DMS 273 treated with DMSO at 0.1 percent for 48 hours (cell line): ENCODE measurements around the gene R3HCC1L.

Experiments
- DNase-seq: peaks from one replicate; lab custom pipeline; 2025; lab: John Stamatoyannopoulos, UW

The R3HCC1L gene

DNA sequence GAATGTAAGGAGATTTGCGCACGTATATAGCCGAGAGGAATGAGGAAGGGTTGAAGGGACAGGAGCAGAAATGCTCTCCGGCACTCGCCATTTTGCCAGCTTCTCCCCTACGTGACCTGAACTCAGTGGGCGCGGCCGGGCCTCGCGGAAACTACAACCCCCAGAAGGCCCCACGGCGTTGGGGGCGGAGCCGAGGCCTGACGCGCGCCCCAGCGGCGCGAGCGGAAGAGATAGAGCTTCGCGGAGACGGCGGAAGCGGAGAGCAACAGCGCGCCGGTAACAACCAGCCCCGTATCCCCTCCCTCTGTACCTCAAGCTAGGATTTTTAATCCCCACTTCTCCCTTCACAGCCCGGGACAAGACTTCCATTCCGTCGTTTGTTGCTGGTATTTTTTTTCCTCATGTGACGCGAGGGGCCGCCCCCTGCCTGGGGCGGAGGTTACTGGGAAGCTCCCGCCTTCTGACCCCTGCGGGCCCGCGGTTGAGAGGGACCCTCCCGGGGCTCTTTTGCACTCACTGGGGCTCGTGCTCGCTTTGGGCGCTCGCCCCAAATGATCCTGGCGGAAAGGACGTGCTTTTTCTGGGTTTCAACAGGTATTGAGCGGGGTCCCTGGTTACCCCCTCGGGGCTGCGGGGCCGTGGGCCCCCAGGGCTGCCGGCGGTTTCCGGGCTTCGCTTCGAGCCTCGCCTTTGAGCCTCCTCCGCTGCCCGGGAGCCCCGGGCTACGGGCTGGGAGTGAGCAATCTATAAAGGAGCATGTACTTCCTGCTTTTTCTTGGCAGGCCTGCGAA is at the start of gene R3HCC1L:
Gene R3HCC1L (plus strand): TSS at position 227 of the 791 bp plus-strand sequence. CDS start 73,458 bp downstream, outside the sequence.
- DNase-seq, result peak; percentile 63

DNA sequence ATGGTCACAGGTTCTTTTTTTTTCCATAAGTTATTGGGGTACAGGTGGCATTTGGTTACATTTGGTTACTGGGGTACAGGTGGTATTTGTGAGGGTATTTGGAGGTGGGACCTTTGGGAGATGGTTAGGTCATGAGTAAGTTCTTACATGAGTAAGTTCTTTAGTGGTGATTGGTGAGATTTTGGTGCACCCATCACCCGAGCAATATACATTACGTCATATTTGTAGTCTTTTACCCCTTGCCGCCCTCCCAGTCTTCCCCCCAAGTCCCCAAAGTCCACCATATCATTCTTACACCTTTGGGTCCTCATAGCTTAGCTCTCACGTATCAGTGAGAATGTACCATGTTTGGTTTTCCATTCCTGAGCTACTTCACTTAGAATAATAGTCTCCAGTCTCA is 49.2 kb upstream of the R3HCC1L start:
- no peak for DNase-seq

DNA sequence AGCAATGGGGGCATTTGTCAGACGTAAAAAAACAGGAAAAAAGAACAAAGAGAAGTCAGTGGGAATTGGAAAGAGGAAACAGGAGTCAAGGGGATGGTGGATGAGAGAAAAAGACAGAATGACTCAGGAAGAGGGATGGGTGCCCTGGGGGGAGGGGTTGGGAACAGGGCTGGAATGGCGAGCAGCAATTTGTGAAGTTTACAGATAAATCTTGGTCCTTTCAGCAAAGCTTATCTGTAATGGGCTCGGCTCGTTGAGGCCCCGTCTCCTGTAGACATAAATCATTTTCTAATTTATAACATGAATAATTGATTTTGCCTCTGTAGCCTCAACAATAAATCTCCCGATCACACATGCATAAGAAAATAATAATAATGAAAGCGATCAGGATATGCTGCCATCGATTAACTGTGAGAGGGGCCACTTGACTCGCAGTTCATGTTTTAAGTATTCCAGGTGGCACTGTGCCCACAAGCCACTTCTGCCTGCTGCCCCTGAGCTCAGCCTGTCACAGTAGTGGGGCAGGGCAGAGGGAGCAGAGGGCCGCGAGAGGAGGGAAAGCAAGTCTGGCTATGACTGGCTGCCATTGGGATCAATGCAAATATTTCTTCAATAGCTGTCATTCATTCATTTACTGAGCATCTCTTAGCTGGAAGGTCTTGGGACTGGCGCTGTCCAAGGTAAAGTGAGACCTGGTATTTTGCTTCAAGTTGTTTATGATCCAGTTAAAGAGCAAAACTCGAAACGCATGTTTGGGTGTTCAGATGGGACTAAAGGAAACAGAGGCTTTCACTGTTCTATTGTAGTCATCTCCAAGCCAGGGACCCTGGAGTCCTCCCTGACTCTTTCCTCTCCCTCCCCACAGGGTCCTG is 47.4 kb upstream of the R3HCC1L start:
- DNase-seq, result no peak

DNA sequence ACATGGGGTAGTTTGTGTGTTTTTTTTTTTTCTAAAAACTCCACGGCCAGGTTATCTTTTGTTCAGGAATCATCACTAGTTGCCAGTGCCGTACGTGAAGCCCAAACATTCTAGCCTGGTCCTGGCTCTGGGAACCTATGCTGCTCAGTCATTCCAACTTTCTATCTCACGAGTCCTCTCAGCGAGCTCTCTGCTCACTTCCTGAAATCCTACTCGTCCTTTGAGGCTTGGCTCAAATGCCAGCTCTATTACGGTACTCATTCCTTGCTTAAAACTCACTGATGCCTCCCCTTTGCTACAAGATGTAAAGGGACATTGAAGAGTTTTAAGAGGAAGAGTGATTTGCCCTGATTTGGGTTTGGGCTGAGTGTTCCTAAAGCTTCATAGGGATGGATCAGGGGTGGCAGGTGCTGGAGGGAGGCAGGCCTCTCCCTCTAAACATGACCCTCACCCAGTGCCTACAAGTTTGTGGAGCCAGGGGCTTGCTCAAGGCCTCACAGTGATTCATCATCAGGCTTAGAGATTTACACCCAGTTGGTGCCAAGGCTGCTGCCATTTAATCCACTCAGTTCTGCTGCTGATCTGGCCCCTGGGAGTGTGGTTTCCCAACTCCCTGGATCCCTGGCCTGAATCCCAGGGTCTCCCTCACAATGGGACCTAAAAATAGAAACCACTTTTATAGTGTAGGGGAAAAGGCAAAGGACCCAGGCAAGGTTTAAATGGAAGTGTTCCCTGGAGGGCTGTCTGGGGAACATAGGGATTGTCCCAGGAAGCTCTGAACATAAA is 46.1 kb upstream of the R3HCC1L start:
- DNase-seq, result no peak

DNA sequence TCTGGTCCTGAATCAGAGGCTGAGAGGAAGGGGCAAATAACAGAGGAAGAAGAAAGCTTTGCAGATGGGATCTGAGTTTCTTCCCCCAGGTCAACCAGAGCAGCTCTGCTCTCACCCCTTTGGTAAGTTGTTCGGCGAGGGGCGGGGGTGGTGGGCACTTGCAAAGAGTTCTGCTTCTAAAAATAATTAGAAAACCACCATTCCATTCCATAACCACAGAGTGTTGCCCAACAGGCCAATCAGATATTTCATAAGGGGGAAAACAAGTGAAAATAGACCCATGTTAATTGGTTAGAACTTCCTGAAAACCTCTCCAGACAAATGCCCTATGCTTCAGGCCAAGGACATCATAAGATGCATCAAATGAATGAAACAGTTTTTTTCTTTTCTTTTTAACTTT is 43.6 kb upstream of the R3HCC1L start:
- no peak for DNase-seq

DNA sequence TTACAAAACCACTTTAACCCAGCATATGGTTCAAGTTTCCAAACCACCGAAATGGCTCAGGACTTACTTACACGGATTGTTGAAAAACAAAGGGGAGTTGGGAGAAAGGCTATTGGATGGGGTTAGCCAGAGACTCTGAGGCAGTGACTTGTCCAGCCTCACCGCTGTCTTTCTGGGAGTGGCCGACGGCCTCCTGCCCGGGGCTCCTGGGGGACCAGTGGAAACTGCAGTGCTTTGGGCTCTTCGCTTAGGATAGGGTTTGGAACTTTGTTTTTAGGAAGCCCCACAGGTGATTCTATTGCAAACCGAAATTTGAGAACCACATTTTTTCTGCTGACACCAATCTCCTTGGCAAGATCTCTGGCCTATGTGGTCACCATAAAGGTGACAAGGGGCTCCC is 38.1 kb upstream of the R3HCC1L start:
- DNase-seq, result no peak

DNA sequence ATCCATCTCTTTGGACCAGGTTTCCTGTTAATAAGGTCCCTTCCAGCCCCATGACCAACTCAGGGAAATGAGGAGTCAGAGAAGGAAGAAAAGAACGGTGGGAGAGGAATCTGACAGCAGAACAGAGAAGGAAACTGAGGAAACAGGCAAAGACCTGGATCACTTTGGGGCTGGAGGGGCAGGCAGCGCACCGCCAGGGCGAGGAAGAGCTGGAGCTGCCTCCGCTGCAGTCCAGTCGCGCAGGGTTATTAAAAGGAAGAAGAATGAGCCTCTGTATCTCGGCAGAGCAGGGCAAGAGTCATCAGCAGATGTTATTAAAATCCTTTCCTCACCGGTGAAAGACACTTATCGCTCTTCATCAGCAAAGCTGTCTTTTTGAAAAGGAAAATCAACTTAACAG is 37.7 kb upstream of the R3HCC1L start:
- no peak for DNase-seq

DNA sequence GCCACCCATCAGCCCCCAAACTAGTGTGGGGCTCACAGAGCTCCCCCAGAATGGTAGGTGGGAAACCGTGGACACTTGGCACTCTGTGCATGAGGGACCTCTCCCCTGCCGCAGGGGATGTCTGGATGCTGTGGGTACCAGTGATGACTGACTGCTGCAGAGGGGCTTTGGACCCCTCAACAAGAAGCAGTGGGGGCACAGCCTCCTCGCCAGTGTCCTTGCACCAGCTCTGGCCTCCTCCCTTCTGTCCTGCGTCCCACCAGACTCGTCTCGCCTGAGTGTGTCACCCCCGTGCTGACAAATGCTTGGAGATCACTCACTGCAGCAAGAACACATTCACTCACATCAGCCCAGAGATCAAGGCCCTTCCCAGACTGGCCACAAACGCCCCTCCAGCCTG is 37.3 kb upstream of the R3HCC1L start:
- no peak for DNase-seq

DNA sequence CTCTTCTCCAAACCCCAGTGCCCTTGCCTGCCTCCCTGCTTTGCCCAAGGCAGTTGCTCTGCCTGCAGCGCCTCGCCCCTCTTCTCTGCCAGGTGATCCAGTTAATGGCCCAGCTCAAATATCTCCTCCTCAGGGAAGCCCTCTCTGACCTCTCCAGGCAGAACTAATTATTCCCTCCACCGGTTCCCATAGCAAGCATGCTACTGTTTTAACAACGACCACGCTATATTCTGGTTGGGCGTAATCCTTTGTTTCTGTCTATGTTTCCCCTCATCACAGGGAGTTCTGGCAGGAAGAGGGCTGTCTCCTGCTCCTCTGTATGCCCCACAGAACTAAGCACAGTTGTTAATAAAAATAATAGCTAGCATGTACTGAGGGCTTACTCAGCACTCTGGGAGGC is 36.8 kb upstream of the R3HCC1L start:
- no peak for DNase-seq

DNA sequence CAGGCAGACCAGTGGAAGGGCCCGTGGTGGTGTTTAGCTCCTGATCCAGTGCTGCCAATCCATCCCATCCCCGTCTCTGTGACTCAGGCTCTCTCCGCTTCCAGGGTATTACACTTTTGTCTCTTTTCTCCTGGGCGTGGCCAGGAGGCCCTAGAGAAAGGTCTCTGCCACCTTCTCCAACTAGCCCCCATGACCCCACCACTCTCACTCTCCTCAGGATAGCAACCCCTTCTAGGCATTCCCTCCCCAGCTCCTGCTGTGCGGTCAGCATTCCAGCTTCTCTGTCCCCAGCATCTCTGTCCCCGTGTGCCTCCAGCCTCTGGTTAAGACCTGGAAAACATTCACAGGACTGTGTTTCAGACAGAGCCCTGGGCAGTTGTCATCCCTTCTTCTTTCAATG is 36.2 kb upstream of the R3HCC1L start:
- no peak for DNase-seq

DNA sequence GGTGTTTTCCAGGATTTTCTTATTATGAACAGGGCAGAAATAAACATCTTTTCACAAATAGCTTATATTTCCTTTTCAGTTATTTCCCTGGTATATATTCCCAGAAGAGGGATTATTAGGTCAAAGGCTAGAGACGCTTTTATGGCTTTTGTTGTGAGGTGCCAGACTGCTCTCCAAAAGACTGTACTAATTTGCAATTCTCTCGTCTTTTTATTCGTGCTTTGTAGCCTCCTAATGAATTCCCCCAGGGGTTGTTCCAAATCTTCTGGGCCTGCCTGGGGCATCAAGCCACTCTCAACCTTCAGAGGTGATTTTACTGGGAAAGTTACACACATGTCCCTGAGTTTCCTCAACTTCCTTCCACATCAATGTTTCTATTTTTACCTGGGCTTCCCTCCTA is 34.0 kb upstream of the R3HCC1L start:
- DNase-seq, result no peak

DNA sequence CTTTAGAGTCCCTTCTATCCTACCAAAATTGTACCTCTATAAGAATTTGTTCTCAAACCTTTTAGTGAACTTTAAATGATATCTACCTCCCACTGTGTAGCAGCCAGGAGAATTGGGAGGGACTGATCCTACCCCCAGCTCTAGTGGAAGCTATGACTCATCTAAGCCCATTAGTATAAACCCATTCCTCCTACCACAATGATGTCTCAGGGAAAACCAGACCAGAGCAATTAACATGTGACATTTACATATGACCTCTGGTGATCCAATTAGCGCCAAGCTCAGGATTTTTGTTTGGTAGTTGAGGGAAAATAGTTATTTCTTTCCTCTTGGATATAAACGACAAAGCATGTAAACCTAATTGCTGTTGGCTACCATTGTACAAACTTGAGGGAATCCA is 33.1 kb upstream of the R3HCC1L start:
- DNase-seq, result no peak

DNA sequence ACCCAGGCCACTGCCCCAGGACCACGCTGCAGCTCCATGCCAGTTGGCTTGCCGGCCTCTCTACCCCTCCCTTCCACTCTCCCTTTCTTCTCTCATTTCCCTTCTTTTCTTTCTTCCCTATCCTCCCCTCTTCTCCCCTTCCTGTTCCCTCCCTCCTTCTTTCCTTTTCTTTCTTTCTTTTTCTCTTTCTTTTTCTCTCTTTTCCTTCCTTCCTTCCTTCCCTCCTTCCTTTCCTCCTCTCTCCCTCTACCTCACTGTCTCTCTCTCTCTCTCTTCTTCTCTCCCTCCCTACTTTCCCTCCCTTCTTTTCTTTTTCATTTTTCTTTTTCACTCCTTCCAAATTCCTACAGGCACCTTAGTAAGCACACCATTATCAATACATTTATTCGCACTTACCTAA is 30.3 kb upstream of the R3HCC1L start:
- no peak for DNase-seq

DNA sequence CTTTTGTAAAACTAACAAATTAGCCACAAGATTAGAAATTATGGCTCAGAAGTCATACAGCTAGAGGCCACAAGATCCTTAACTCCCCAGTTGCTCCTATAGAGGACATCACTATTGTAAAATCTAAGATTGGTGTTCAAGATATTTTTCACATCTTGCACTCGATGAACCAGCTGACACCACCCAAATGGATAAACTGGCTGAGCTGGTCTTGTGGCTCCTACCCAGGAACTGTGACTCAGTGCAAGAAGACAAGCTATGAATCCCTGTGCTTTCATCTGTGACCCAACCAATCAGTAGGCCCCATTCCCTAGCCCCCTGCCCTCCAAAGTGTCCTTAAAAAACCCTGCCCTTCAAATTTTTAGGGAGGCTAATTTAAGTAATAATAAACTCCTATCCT is 27.9 kb upstream of the R3HCC1L start:
- no peak for DNase-seq

DNA sequence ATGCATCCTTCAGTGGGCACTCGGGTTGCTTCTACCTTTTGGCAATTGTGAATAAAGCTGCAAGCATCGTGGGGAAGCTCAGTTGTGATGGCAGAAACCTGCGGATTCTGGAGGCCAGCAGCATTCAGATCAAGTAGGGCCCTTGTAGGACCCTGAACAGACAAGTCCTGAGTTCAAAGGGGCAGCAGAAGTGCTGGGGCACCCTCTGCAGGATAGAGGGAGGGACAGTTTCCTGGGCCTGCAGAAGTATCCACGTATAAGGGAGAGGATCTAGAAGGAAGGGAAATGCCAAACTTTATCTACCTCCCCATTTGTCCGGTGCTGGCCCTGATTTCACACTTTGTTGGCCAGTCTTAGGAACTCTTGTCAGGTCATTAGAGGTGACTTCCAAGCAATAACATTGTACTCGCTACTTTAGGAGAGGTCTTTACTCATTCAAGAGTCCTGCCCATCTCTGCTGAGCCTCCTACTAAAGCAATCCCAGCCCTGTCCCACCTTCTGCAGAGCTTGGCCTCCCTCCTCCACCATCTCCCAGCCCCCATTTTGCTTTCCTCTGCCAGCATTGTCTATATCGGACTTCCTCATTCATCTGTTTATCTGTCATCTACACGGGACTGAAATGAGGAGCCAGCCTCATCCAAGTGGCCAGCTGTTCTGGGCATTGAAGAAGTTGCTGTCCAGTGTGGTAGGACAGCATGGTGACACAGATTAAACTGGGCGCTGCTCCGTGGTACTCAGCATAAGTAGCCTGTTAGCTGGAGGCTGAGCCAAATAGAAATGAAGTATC is 26.6 kb upstream of the R3HCC1L start:
- DNase-seq, result no peak

DNA sequence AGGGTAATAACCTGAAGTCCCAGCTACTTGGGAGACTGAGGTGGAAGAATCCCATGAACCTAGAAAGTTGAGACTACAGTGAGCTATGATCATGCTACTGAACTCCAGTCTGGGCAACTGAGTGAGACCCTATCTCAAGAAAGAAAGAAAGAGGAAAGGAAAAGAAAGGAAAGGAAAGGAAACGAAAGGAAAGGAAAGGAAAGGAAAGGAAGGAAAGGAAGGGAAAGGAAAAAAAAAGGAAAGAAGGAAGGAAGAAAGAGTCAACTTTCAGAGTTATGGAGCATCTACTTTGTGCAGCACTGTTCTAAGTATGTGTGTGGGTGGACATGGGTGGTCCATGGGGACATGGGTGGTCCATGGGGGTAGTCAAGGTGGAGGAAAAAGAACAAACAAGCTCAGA is 24.1 kb upstream of the R3HCC1L start:
- DNase-seq, result no peak

DNA sequence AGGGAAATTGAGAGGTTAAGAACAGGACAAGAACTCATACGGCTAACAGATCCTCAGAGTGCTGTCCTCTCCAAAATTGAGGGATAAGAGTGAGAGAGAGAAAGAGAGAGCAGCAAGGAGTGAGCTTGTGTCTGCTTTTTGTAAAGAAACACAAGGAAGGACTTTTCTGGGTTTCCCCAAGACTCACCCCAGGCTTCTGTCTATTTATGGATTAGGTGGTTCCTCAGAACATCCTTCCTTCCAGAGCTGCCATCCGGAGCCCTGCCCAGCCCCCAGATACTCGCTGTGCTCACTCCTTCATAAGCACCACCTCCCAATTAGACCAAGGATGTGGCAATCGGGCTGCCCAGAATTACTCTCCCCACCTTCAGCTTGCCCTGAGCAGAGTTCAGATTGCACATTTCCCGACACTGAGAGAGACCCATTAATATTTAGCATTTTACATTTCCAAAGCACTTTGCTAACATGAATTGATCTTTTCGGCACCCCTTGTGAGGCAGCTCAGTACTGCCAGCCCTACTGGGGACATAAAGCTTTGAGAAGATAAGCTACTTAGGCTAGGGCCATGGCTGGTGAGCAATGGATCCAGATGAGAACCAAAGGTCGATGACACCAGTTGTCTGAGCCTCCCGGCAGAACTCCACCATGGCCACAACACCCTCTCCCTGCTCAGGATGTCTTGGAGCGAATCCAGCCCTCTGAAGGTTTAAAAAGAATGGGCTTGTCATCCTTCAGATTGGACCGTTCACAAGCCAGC is 19.2 kb upstream of the R3HCC1L start:
- no peak for DNase-seq

DNA sequence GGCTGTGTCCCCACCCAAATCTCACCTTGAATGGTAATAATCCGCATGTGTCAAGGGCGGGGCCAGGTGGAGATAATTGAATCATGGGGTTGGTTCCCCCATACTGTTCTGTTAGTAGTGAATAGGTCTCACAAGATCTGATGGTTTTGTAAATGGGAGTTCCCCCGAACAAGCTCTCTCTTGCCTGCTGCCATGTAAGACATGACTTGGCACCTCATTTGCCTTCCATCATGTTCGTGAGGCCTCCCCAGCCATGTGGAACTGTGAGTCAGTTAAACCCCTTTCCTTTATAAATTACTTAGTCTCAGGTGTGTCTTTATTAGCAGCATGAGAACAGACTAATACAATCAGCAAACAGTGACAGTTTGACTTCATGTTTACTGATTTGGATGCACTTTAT is 14.6 kb upstream of the R3HCC1L start:
- no peak for DNase-seq

DNA sequence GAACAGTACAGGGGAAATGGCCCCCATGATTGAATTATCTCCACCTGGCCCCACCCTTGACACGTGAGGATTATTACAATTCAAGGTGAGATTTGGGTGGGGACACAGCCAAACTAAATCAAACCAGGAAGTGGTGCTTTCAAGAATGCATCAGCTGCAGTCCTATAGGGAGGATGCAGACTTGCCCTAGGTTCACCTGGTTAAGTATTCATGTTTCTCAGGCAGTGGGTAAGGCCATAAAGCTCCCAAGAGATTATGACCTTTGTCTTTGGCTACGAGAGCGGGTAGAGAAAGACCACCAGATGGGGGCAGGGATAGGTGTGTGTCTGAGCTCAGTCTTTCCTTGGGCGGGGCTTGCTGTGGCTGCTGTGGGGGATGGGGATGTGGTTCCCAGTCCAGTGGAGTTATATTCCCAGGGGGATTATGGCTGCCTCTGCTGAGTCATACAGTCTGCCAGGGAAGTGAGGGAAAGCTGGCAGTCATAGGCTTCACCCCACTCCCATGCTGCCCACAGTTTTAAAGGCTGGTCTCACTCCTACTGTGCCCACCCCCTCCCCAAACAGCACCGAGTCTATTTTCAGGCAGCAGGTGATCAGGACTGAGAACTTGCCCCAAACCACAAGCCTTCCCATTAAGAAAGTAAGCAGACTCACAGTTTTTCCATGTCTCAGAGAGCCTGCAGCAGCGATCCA is 8.4 kb upstream of the R3HCC1L start:
- DNase-seq, result no peak

DNA sequence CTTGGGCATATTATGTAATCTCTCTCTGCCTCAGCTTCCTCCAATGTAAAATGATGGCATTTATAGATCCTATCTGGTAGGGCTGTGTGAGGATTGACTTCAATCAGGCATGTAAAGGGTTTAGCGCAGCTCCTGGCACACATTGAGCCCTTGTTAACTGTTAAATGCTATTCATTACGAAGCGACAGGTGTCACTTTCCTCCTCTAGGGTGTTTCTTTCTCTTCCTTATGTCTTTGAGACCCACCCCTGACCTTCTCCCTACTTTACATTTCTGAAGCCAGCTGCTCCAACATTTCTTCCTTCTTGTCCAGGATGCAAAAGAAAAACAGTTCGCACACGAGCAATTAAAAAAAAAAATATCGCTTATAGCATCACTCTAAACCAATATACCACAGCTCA is 5.7 kb upstream of the R3HCC1L start:
- DNase-seq, result no peak
